GM03348 (cell line): ENCODE results near the gene CDH4.

ENCODE experiments used
- DNase-seq: peaks from one replicate; pipeline ENCODE4 v3.0.0; 2012; ENCODE audit warnings: low spot score

Gene CDH4

GRCh38 chr20:61693055-61693600, 441.1 kb downstream of the CDH4 start:
- no peak for DNase-seq

GRCh38 chr20:61694682-61695081, 442.6 kb downstream of the CDH4 start:
- DNase-seq: no peak

- no peak for DNase-seq
Measured at GRCh38 chr20:61695741-61696140, 443.7 kb downstream of the CDH4 start.

GRCh38 chr20:61696181-61696735, 444.2 kb downstream of the CDH4 start:
- no peak for DNase-seq

GRCh38 chr20:61697666-61698597, 445.9 kb downstream of the CDH4 start:
- DNase-seq: no peak

- no peak for DNase-seq
Measured at GRCh38 chr20:61698598-61699494, 446.8 kb downstream of the CDH4 start.

GRCh38 chr20:61699495-61700374, 447.7 kb downstream of the CDH4 start:
- DNase-seq: no peak

- DNase-seq: no peak
Measured at GRCh38 chr20:61700595-61701140, 448.6 kb downstream of the CDH4 start.

GRCh38 chr20:61701401-61701800, 449.3 kb downstream of the CDH4 start:
- no peak for DNase-seq

- DNase-seq: no peak
Measured at GRCh38 chr20:61701802-61702201, 449.7 kb downstream of the CDH4 start.

- DNase-seq: no peak
Measured at GRCh38 chr20:61702246-61702645, 450.2 kb downstream of the CDH4 start.

GRCh38 chr20:61704661-61705060, 452.6 kb downstream of the CDH4 start:
- peak; percentile 43 for DNase-seq

- no peak for DNase-seq
Measured at GRCh38 chr20:61705386-61706258, 453.6 kb downstream of the CDH4 start.

GRCh38 chr20:61706259-61706961, 454.3 kb downstream of the CDH4 start:
- DNase-seq: no peak

- DNase-seq: no peak
Measured at GRCh38 chr20:61708891-61709290, 456.8 kb downstream of the CDH4 start.

GRCh38 chr20:61710108-61710507, 458.0 kb downstream of the CDH4 start:
- DNase-seq: no peak

GRCh38 chr20:61712688-61713087, 460.6 kb downstream of the CDH4 start:
- no peak for DNase-seq

GRCh38 chr20:61718361-61719005, 466.4 kb downstream of the CDH4 start:
- DNase-seq: no peak
